BJ (cell line): ENCODE results near the gene LYRM4. TPM values are rescaled to one million over a fixed set of nuclear protein-coding genes. Genes with fewer than 3 reads are reported as not detected.
A peak's percentile ranks its signal among the peaks of the same experiment; 100 is the strongest.

Source experiments
- CTCF ChIA-PET: fragments of 350-600 bp; formaldehyde crosslinking; extraction: SDS; loops from one replicate; lab custom pipeline; 2021; ENCODE audit warnings: antibody characterized with exemption, inconsistent platforms; lab: Yijun Ruan, JAX
- POLR2A ChIA-PET: fragments of 300-600 bp; sonication (Branson Sonifier 250); formaldehyde crosslinking; extraction: SDS; loops from one replicate; lab custom pipeline; 2021; ENCODE audit warnings: antibody characterized with exemption; lab: Charles Lee
- DNase-seq: peaks from one replicate; pipeline ENCODE4 v3.0.0-alpha.2; 2011; ENCODE audit warnings: low read depth
- H3K27me3 ChIP-seq: 2 replicates; pipeline ENCODE4 v1.6.0; 2011; ENCODE audit warnings: low read length; ENCODE audit not compliant: control insufficient read depth, insufficient read depth
- H3K36me3 ChIP-seq: 2 replicates; pipeline ENCODE4 v1.5.1; 2011; ENCODE audit warnings: low read length; ENCODE audit not compliant: control insufficient read depth, insufficient read depth
- H3K4me3 ChIP-seq: 2 replicates; pipeline ENCODE4 v1.5.1; 2011; ENCODE audit warnings: low read depth, mild to moderate bottlenecking, control low read depth, low read length
- CTCF ChIP-seq: IDR thresholded peaks from 2 replicates; pipeline ENCODE4 v1.5.1; 2011; ENCODE audit warnings: low read depth, mild to moderate bottlenecking, control low read depth, inconsistent platforms, low read length, moderate library complexity; ENCODE audit not compliant: insufficient read depth
- polyA plus RNA-seq: library from polyadenylated mRNA; depleted of rRNA; stranded (reverse); fragments of >200 nt; gene quantifications from 2 replicates; pipeline ENCODE4 v1.2.3, GENCODE V29; 2011

LYRM4 gene
- polyA plus RNA-seq, 1 experiment = 29.0 TPM

- TF ChIP-seq CTCF = peak; percentile 91
- no peak for DNase-seq
- CTCF ChIA-PET = interaction anchor here (0.5 to 2.8 kb wide), 69 partner anchors 8 to 1563 kb away, joined by 3 to 23 read pairs (median 4); partner anchors contain the start of genes FARS2 and LYRM4
- POLR2A ChIA-PET = no interaction called here
- H3K36me3 ChIP-seq = no peaks in the 10 kb centered on the region
- no peaks in the 10 kb centered on the region for H3K27me3 ChIP-seq
- no peak overlapping the region for H3K4me3 ChIP-seq
Observed at GRCh38 chr6:5143634-5144311, 117.0 kb downstream of the LYRM4 start.

- Histone ChIP-seq H3K27me3 (no peaks in the 10 kb centered on the region), H3K36me3 (no peaks in the 10 kb centered on the region), H3K4me3 (no peak overlapping the region)
- CTCF ChIA-PET = interaction anchor here (0.6 to 2.8 kb wide), 49 partner anchors 7 to 1564 kb away, joined by 3 to 23 read pairs (median 5); partner anchors contain the start of genes FARS2 and LYRM4
- no peak for TF ChIP-seq CTCF
- DNase-seq = no peak
- POLR2A ChIA-PET = no interaction called here
Observed at GRCh38 chr6:5142915-5143314, 117.8 kb downstream of the LYRM4 start.

GRCh38 chr6:5142131-5142530 lies 118.6 kb downstream of the LYRM4 start:
- Histone ChIP-seq H3K4me3 (no peak overlapping the region), H3K27me3 (no peaks in the 10 kb centered on the region), H3K36me3 (no peaks in the 10 kb centered on the region)
- POLR2A ChIA-PET = no interaction called here
- no peak for TF ChIP-seq CTCF
- CTCF ChIA-PET = interaction anchor here (1.0 to 2.0 kb wide), 5 partner anchors 9 to 1405 kb away, joined by 3 to 8 read pairs (median 3); no protein-coding TSS in a partner anchor
- DNase-seq = no peak

- ChIA-PET CTCF (interaction anchor here (0.8 to 2.0 kb wide), 6 partner anchors 8 to 1406 kb away, joined by 3 to 8 read pairs (median 3); no protein-coding TSS in a partner anchor), POLR2A (no interaction called here)
- DNase-seq = no peak
- Histone ChIP-seq H3K27me3 (no peaks in the 10 kb centered on the region), H3K36me3 (no peaks in the 10 kb centered on the region), H3K4me3 (no peak overlapping the region)
- TF ChIP-seq CTCF = no peak
Observed at GRCh38 chr6:5141046-5141445, 119.7 kb downstream of the LYRM4 start.

- DNase-seq = no peak
- CTCF ChIA-PET = interaction anchor here (1.6 kb wide), 1 partner anchor 73 kb away, joined by 4 read pairs; no protein-coding TSS in a partner anchor
- POLR2A ChIA-PET = no interaction called here
- Histone ChIP-seq H3K36me3 (no peaks in the 10 kb centered on the region), H3K4me3 (no peak overlapping the region), H3K27me3 (no peaks in the 10 kb centered on the region)
- TF ChIP-seq CTCF = no peak
Observed at GRCh38 chr6:5139828-5140771, 120.7 kb downstream of the LYRM4 start.
